Liver (tissue), 9 donors: ENCODE results near the gene SSX4. TPM values are rescaled to one million over a fixed set of nuclear protein-coding genes. Genes with fewer than 3 reads are reported as not detected.
"Not testable (repeated sequence)": the region's sequence is repeated elsewhere in the genome, so short reads cannot be mapped to it uniquely, and the experiment has no call there.

ENCODE experiments used
- DNase-seq: peaks from one replicate; pipeline ENCODE4 v3.0.0-alpha.2; 2017; ENCODE audit warnings: low spot score
- H3K27ac ChIP-seq, 2 donors: one replicate each; pipeline ENCODE4 v1.7.0; 2013; ENCODE audit warnings: inconsistent platforms in 2 of 2, low read length in 2 of 2, control low read depth in 1 of 2, low read depth in 1 of 2, mild to moderate bottlenecking in 1 of 2
- H3K27me3 ChIP-seq, 4 donors: one replicate each; pipeline versions ENCODE4 v1.6.1 to v1.7.0; 2013; ENCODE audit warnings: low read length in 3 of 4, inconsistent platforms in 1 of 4, mild to moderate bottlenecking in 1 of 4, moderate library complexity in 1 of 4; ENCODE audit not compliant: control insufficient read depth in 4 of 4, insufficient read depth in 4 of 4
- H3K36me3 ChIP-seq, 4 donors: one replicate each; pipeline versions ENCODE4 v1.6.1 to v1.7.0; 2013; ENCODE audit warnings: low read length in 3 of 4, mild to moderate bottlenecking in 3 of 4, low read depth in 1 of 4, moderate library complexity in 1 of 4; ENCODE audit not compliant: control insufficient read depth in 4 of 4, insufficient read depth in 3 of 4
- H3K4me1 ChIP-seq, 4 donors: one replicate each; pipeline versions ENCODE4 v1.6.1 to v1.7.0; 2013; ENCODE audit warnings: low read length in 3 of 4, mild to moderate bottlenecking in 3 of 4, moderate library complexity in 1 of 4; ENCODE audit not compliant: control insufficient read depth in 4 of 4, insufficient read depth in 4 of 4
- H3K4me3 ChIP-seq, 3 donors: one replicate each; pipeline versions ENCODE4 v1.6.1 to v1.7.0; 2013; ENCODE audit warnings: low read length in 3 of 3, control low read depth in 1 of 3, low read depth in 1 of 3, mild to moderate bottlenecking in 1 of 3
- H3K9ac ChIP-seq, 2 donors: one replicate each; pipeline ENCODE4 v1.7.0; 2013; ENCODE audit warnings: low read length in 2 of 2, mild to moderate bottlenecking in 2 of 2, moderate library complexity in 2 of 2, control low read depth in 1 of 2, low read depth in 1 of 2
- H3K9me3 ChIP-seq, 4 donors: one replicate each; pipeline versions ENCODE4 v1.6.1 to v1.7.0; 2013; ENCODE audit warnings: low read length in 3 of 4; ENCODE audit not compliant: control insufficient read depth in 4 of 4
- CTCF ChIP-seq: fragments of 150-350 bp; IDR thresholded peaks from 2 replicates; pipeline ENCODE4 v1.5.1; 2017; ENCODE audit warnings: improper control_type of control experiment, low read depth, low read length; ENCODE audit not compliant: missing input control
- FOXA1 ChIP-seq: IDR thresholded peaks from 2 replicates; pipeline ENCODE4 v1.6.1; 2016; ENCODE audit warnings: antibody characterized with exemption
- GABPA ChIP-seq, 2 donors: IDR thresholded peaks in 1 of 2; conservative IDR thresholded peaks in 1 of 2; 2 replicates each; pipeline ENCODE4 v1.6.1; 2016; ENCODE audit warnings: antibody characterized with exemption in 2 of 2, mild to moderate bottlenecking in 1 of 2, moderate library complexity in 1 of 2
- HNF4A ChIP-seq, 2 donors: conservative IDR thresholded peaks; 2 replicates each; pipeline ENCODE4 v1.6.1; 2016; ENCODE audit warnings: antibody characterized with exemption in 2 of 2, mild to moderate bottlenecking in 2 of 2
- HNF4G ChIP-seq: IDR thresholded peaks from 2 replicates; pipeline ENCODE4 v1.6.1; 2016; ENCODE audit warnings: antibody characterized with exemption
- JUND ChIP-seq, 2 donors: IDR thresholded peaks; 2 replicates each; pipeline ENCODE4 v1.6.1; 2016; ENCODE audit warnings: antibody characterized with exemption in 2 of 2
- NR2F2 ChIP-seq: IDR thresholded peaks from 2 replicates; pipeline ENCODE4 v1.6.1; 2016; ENCODE audit warnings: antibody characterized with exemption
- RAD21 ChIP-seq, 2 donors: IDR thresholded peaks; 2 replicates each; pipeline ENCODE4 v1.6.1; 2016; ENCODE audit warnings: antibody characterized with exemption in 2 of 2, mild to moderate bottlenecking in 2 of 2
- REST ChIP-seq: IDR thresholded peaks from 2 replicates; pipeline ENCODE4 v1.6.1; 2016; ENCODE audit warnings: antibody characterized with exemption, mild to moderate bottlenecking
- RXRA ChIP-seq, 2 donors: IDR thresholded peaks; 2 replicates each; pipeline ENCODE4 v1.6.1; 2017 to 2018; ENCODE audit warnings: antibody characterized with exemption in 2 of 2, mild to moderate bottlenecking in 1 of 2
- SP1 ChIP-seq: IDR thresholded peaks from 2 replicates; pipeline ENCODE4 v1.6.1; 2018; ENCODE audit warnings: antibody characterized with exemption, mild to moderate bottlenecking
- WGBS: extraction: QIAGEN DNeasy Blood & Tissue Kit; methylation state at CpG from one replicate; pipeline ENCODE4 v1.1.7; 2013; 5-methylcytosine and 5-hydroxymethylcytosine counted together
- polyA plus RNA-seq, 2 donors: library from polyadenylated mRNA; stranded (reverse) in 1 of 2; unstranded in 1 of 2; fragments of 200-250 nt in 1 of 2; fragments of >200 nt in 1 of 2; fragmentation: Nextera tagmentation in 1 of 2; extraction: Ambion mirVana in 1 of 2; gene quantifications; one replicate each; pipeline versions ENCODE4 v1.2.1 to v1.2.3, GENCODE V29; 2013 to 2015
- total RNA-seq, 2 donors: library from RNA; depleted of rRNA; stranded (reverse); fragments of >200 nt; gene quantifications; one replicate each; pipeline ENCODE4 v1.2.3, GENCODE V29; 2014
- TF ChIP-seq, protein P1 (sequence below): IDR thresholded peaks from 2 replicates; pipeline ENCODE4 v1.6.1; 2016; ENCODE audit warnings: antibody characterized with exemption
- TF ChIP-seq, protein P2 (sequence below): IDR thresholded peaks from 2 replicates; pipeline ENCODE4 v1.6.1; 2016; ENCODE audit warnings: antibody characterized with exemption
- donor health status: healthy.
- donor health status: healthy.
- donor health status: healthy.
- donor health status: healthy.
- donor health status: healthy.

Gene SSX4, protein sequence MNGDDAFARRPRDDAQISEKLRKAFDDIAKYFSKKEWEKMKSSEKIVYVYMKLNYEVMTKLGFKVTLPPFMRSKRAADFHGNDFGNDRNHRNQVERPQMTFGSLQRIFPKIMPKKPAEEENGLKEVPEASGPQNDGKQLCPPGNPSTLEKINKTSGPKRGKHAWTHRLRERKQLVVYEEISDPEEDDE
- total RNA-seq: not detected
- not detected for polyA plus RNA-seq

DNA sequence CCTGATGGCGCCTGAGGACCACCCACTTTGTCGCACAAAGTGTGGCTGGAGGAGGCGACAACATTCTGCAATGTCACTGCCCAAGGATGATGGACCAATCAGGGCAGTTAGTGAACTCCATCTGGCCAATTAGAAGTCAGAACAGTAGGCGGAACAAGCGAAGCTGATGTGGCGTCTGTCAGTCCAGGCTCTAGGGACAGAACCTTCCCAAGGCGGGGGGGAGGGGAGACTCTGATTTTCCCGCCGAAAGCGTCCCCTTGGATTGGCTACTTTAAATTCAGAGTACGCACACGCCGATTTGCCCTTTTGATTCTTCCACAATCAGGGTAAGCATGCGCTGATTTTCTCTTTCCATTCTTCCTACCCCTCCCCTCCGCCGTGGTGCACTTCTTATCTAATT lies at the start of gene SSX4:
SSX4 (plus strand) TSS at position 301 of the 400 bp plus-strand sequence. CDS start 515 bp downstream, outside the sequence.
- H3K4me1 ChIP-seq, H3K4me3 ChIP-seq, H3K27me3 ChIP-seq, DNase-seq, H3K9me3 ChIP-seq, H3K27ac ChIP-seq, H3K36me3 ChIP-seq, H3K9ac ChIP-seq: not testable (repeated sequence)
- WGBS: no CpG with 5 or more reads among the region's 16 CpGs

- DNase-seq, H3K4me3 ChIP-seq, H3K9me3 ChIP-seq, H3K36me3 ChIP-seq, H3K27ac ChIP-seq, H3K4me1 ChIP-seq, H3K27me3 ChIP-seq, H3K9ac ChIP-seq: not testable (repeated sequence)
- 40% methylated on average over 8 of the region's 8 CpGs for WGBS
These were observed 37.3 kb upstream of the SSX4 start for GRCh38 chrX:48346059-48346458.

DNA sequence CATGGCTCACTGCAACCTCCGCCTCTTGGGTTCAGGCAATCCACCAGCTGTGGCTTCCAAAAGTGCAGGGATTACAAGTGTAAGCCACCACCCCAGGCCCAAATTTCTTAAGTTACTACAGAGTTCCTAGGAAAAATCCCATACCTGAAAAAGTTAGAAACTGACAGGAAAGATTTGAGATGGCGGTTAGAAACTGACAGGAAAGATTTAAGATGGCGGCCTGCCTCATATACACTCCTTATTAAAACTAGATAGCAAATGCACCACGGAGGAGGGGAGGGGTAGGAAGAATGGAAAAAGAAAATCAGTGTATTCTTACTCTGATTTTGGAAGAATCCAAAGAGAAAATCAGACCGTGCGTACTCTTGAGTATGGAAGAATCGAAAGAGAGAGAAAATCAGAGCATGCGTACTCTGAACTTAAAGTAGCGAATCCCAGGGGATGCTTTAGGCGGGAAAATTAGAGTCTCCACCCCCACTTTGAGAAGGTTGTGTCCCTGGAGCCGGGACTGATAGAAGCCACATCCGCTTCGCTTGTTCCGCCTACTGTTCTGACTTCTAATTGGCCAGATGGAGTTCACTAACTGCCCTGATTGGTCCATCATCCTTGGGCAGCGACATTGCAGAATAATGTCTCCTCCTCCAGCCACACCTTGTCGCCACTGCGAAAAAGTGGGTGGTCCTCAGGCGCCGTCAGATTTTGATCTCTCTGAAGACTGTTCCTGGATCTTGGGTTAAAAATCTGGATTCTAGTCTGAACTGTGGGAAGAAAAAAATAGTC lies 26.8 kb upstream of the SSX4 start, which contains the start of gene SSX3:
SSX3 (minus strand) TSS at position 389 of the 780 bp plus-strand sequence. CDS start 1,454 bp downstream, outside the sequence.
- WGBS: 91% methylated on average over 19 of the region's 19 CpGs
- H3K4me1 ChIP-seq, H3K27ac ChIP-seq: not testable (repeated sequence)

GRCh38 chrX:48357681-48358080 lies 25.7 kb upstream of the SSX4 start:
- TF ChIP-seq GABPA (IDR thresholded peaks at IDR 0.05 in 1 of 2, conservative IDR thresholded peaks at IDR 0.05 in 1 of 2) (no peak), HNF4G (no peak), HNF4A (conservative IDR thresholded peaks at IDR 0.05) (no peak), RAD21 (IDR thresholded peaks at IDR 0.05) (no peak), JUND (IDR thresholded peaks at IDR 0.05) (no peak), RXRA (IDR thresholded peaks at IDR 0.05) (no peak), SP1 (no peak), NR2F2 (no peak), REST (no peak), CTCF (no peak), FOXA1 (no peak)
- TF ChIP-seq, protein P1, sequence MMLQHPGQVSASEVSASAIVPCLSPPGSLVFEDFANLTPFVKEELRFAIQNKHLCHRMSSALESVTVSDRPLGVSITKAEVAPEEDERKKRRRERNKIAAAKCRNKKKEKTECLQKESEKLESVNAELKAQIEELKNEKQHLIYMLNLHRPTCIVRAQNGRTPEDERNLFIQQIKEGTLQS: no peak
- TF ChIP-seq, protein P2, sequence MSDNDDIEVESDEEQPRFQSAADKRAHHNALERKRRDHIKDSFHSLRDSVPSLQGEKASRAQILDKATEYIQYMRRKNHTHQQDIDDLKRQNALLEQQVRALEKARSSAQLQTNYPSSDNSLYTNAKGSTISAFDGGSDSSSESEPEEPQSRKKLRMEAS: no peak
- 90% methylated on average over 8 of the region's 8 CpGs for WGBS
- H3K9ac ChIP-seq: no peak overlapping the region
- H3K9me3 ChIP-seq: no peaks in the 10 kb centered on the region
- no peaks in the 10 kb centered on the region for H3K4me1 ChIP-seq
- H3K36me3 ChIP-seq: no peaks in the 10 kb centered on the region
- no peak overlapping the region for H3K4me3 ChIP-seq
- H3K27me3 ChIP-seq: no peaks in the 10 kb centered on the region
- DNase-seq: no peak
- H3K27ac ChIP-seq: no peak overlapping the region

More for the DNA sequence above, 26.8 kb upstream of the SSX4 start, which contains the start of gene SSX3:
- H3K9me3 ChIP-seq, H3K9ac ChIP-seq, H3K27me3 ChIP-seq, DNase-seq, H3K36me3 ChIP-seq, H3K4me3 ChIP-seq: not testable (repeated sequence)

GRCh38 chrX:48359281-48359680 lies 24.1 kb upstream of the SSX4 start:
- whole genome bisulfite sequencing: 71% methylated on average over 6 of the region's 6 CpGs
- not testable (repeated sequence) for DNase-seq, H3K27me3 ChIP-seq, H3K9ac ChIP-seq, H3K36me3 ChIP-seq, H3K4me3 ChIP-seq, H3K4me1 ChIP-seq, H3K9me3 ChIP-seq, H3K27ac ChIP-seq
